NCI-H526 treated with DMSO at 0.1 percent for 48 hours (cell line): Measurements from ENCODE around the gene TFPI.

Source experiments
- DNase-seq: peaks from one replicate; lab custom pipeline; 2025; lab: John Stamatoyannopoulos, UW

TFPI gene

GRCh38 chr2:187503700-187504099 is 50.5 kb downstream of the TFPI start:
- no peak for DNase-seq

GRCh38 chr2:187502467-187502866 is 51.8 kb downstream of the TFPI start:
- DNase-seq: no peak

GRCh38 chr2:187500585-187501359 is 53.5 kb downstream of the TFPI start:
- DNase-seq: peak; percentile 18

- DNase-seq: peak; percentile 27
Measured at GRCh38 chr2:187499941-187500532, 54.2 kb downstream of the TFPI start.

- DNase-seq: no peak
Measured at GRCh38 chr2:187497858-187498463, 56.3 kb downstream of the TFPI start.

GRCh38 chr2:187497140-187497539 is 57.1 kb downstream of the TFPI start:
- no peak for DNase-seq

GRCh38 chr2:187495324-187495723 is 58.9 kb downstream of the TFPI start:
- DNase-seq: no peak

- DNase-seq: no peak
Measured at GRCh38 chr2:187493877-187494568, 60.2 kb downstream of the TFPI start.

GRCh38 chr2:187493180-187493579 is 61.1 kb downstream of the TFPI start:
- no peak for DNase-seq

GRCh38 chr2:187486241-187486640 is 68.0 kb downstream of the TFPI start:
- DNase-seq: no peak

- DNase-seq: no peak
Measured at GRCh38 chr2:187485523-187485922, 68.7 kb downstream of the TFPI start.

GRCh38 chr2:187483537-187483936 is 70.7 kb downstream of the TFPI start:
- DNase-seq: no peak

GRCh38 chr2:187482796-187483195 is 71.4 kb downstream of the TFPI start:
- no peak for DNase-seq

GRCh38 chr2:187481543-187481942 is 72.7 kb downstream of the TFPI start:
- DNase-seq: no peak

GRCh38 chr2:187478719-187479118 is 75.5 kb downstream of the TFPI start:
- DNase-seq: no peak

GRCh38 chr2:187477051-187477450 is 77.2 kb downstream of the TFPI start:
- DNase-seq: no peak

- DNase-seq: no peak
Measured at GRCh38 chr2:187475499-187476248, 78.6 kb downstream of the TFPI start.

- no peak for DNase-seq
Measured at GRCh38 chr2:187470698-187471097, 83.5 kb downstream of the TFPI start.

- DNase-seq: no peak
Measured at GRCh38 chr2:187469538-187469937, 84.7 kb downstream of the TFPI start.

GRCh38 chr2:187468262-187468661 is 86.0 kb downstream of the TFPI start:
- no peak for DNase-seq

- no peak for DNase-seq
Measured at GRCh38 chr2:187466129-187466792, 88.0 kb downstream of the TFPI start.
